ENCODE measurements around the gene FRMPD4.
"Not testable (repeated sequence)": the region's sequence is repeated elsewhere in the genome, so short reads cannot be mapped to it uniquely, and the experiment has no call there.

The FRMPD4 gene

GRCh38 chrX:12138361-12139313 is at the start of gene FRMPD4:
FRMPD4 (plus strand) TSS chrX:12138473; CDS start chrX:12138972, 499 bp downstream.
- no peak for DNase-seq

DNA sequence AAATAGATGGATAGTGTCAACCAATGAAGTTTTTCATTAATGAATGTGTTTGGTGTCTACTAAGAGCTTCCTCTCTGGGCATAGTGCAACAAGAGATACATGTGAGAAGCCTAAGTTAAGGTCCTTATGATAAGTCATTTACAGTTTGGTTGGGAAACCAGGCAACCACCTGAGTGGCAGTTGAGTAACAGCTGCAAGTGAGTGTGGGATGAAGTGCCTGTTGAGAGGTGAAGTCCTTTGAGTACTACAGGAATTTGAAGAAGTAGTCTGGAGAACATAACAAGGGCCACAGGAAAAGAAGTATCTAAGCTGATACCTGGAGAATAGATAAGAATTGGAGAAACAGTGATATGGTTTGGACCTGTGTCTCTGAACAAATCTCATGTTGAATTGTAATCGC is 48.5 kb upstream of the FRMPD4 start:
- DNase-seq, result no peak

- DNase-seq, result no peak
Measured at GRCh38 chrX:12113321-12113720, 25.0 kb upstream of the FRMPD4 start.

GRCh38 chrX:12115377-12115776 is 22.9 kb upstream of the FRMPD4 start:
- DNase-seq, result no peak

- DNase-seq, result no peak
Measured at GRCh38 chrX:12118134-12118533, 20.1 kb upstream of the FRMPD4 start.

DNA sequence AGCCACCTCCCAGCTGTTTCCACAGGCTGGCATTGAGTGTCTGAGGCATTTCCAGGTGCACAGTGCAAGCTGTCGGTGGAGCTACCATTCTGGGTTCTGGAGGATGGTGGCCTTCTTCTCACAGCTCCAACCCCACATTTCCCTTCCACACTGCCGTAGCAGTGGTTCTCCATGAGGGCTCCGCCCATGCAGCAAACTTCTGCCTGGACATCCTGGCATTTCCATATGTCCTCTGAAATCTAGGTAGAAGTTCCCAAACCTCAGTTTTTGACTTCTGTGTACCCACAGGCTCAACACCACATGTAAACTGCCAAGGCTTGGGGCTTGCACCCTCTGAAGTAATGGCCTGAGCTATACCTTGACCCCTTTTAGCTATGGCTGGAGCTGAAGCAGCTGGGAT is 10.3 kb upstream of the FRMPD4 start:
- DNase-seq, result no peak

DNA sequence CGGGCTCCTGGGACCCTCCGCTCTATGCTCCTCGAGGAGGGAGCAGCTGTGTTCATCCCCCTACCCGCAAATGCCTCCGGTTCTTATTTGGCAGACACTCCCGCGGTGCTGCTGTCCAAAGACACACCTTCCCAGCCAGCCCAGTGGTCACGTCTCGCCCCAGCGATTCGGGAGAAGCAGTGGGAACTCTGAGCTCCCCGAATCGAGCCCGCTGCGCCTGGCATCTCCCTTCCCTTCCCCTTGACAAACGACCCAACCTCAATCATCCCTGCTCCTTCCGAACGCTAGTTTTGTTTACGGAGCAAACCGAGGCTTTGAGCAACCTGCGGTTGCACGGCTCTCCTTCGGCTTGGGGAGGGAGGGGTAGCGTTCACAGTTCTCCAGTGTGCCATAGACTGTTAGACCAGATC is 317 bp upstream of the FRMPD4 start:
- no peak for DNase-seq

GRCh38 chrX:12139934-12140611 is 1.8 kb downstream of the FRMPD4 start:
- DNase-seq, result no peak

DNA sequence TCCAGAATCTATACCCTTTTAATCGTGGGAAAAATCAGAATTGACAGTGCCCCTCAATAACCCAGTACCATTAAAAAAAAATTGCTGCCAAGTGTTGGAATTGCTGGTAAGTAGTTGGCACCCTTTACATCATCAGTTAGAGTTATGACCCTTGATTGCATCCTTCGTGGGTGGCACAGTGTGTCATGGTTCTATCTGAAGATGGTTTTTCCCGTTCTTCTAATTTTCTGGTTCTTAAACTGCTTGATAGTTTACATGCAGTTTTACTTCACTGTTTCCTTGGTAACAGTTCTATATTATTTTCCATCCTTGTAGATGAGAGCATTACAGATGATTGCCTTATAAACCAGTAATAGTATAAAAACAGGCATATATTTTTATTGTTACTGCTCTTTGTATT is 3.2 kb downstream of the FRMPD4 start:
- DNase-seq, result no peak

DNA sequence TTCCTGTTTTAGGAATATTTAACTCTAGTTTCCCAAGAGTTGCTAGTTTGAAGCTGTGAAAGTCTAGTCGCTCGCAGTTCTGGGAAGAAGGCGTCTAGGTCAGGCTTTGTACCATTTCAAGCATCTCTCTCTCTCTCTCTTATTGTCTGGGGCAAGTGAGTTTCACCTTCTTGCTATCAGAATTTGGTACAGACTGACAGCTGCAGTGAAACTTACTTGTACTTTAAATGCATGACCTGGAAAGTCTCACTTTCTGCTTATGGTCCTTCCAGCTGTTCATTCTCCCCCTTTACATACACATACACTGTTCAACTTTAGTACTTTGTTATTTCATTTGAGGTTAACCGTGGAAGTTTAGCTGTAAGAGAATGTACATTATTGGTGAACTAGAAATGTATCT is 4.4 kb downstream of the FRMPD4 start:
- DNase-seq, result no peak

- DNase-seq, result no peak
Measured at GRCh38 chrX:12145402-12145801, 7.1 kb downstream of the FRMPD4 start.

- DNase-seq, result no peak
Measured at GRCh38 chrX:12149670-12150407, 11.6 kb downstream of the FRMPD4 start.

DNA sequence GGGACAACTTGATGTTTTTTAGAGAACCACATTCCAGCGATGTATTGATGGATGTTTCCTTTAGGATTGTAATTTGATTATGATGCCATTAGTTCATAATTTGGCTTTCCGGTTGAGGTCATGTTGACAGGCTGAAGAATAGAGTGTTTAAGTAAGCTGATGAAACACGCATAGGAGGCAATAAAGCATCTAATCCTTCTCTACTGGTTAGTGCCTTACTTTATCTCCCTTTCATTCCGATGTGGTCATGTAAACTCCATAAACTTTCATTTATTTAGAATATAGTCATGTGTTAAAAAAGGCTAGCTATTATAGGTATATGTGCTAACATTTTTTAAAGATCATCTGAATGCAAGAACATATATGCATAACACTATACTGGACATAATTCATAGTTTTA is 15.0 kb downstream of the FRMPD4 start:
- DNase-seq, result no peak

DNA sequence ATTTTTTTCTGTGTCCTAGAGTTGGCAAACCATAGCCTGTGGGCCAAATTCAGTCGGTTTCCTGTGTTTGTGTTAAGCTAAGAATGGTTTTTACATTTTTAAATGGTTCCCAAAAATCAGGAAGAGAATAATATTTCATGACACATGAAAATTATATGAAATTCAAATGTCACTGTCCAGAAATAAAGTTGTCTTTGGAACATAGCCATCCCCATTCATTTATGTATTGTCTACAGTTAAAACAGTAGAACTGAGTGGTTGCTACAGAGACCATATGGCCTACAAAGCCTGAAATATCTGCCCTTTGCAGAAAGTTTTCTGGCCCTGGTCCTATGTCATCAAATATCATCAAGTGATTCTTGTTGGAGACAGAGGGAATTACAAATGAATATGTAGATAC is 15.5 kb downstream of the FRMPD4 start:
- DNase-seq, result no peak

DNA sequence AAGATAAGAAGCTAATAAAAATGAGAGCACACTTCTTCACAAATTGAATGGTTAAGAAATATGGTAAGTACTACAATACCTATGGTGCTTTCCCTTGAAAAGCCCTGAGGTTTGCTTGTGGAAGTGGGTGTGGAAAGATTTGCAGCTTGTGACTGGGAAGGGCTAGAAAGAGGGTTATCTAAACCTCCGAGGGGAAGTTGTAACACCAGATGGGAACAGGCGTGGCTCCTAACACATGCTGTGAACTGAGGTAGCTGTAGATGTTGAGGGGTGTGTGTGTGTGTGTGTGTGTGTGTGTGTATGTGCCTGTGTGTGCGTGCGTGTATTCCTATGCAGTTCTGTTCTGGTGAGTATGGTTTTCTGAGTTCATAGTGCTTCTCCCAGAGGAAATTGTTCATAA is 21.5 kb downstream of the FRMPD4 start:
- DNase-seq, result no peak

- no peak for DNase-seq
Measured at GRCh38 chrX:12162420-12162819, 24.1 kb downstream of the FRMPD4 start.

- not testable (repeated sequence) for DNase-seq
Measured at GRCh38 chrX:12164180-12164579, 25.9 kb downstream of the FRMPD4 start.

- no peak for DNase-seq
Measured at GRCh38 chrX:12170755-12171154, 32.5 kb downstream of the FRMPD4 start.

GRCh38 chrX:12174358-12174757 is 36.1 kb downstream of the FRMPD4 start:
- DNase-seq, result no peak

- DNase-seq, result no peak
Measured at GRCh38 chrX:12197030-12197429, 58.8 kb downstream of the FRMPD4 start.

DNA sequence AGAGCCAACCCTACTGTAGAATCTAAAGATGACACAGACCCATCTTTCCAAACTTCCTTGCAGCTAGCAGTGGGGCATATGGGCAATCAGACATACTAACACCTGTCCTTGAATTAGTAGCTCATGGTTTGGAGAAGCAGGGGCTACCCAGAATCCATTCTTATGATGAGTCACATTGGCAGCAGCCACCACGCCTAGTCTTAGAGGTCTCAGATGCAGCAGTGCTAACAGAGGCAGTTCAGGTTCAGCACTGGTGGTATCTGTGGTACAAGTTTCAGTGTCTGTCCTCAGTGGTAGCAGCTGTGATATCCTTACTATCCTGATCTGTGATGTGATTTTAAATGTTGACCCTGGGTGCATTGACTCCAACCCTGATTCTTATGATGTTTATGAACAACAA is 68.1 kb downstream of the FRMPD4 start:
- no peak for DNase-seq

GRCh38 chrX:12210196-12210815 is 72.0 kb downstream of the FRMPD4 start:
- no peak for DNase-seq

DNA sequence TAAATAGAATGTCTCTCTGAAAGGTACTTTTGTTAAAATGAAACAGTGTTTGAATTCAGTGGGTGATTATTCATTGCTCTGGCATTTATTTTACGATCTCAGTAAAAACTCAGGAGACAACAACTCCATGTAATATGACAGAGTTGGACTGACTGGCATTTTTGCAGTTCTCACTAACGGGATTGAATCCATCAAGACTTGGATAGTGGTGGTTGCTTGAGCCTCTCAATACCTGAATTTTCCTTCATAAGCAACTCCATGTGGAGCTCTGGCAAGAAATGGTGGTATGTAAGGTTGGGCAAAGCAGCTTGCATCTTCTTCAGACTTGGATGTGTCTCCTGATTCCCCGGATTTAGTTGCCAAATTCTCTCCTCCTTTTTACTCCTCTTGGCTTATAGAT is 72.7 kb downstream of the FRMPD4 start:
- DNase-seq, result no peak

All from NCI-H2171 treated with DMSO at 0.1 percent for 48 hours (cell line).